ENCODE measurements around the gene CEP290. TPM values are rescaled to one million over a fixed set of nuclear protein-coding genes. Genes with fewer than 3 reads are reported as not detected.
"Not testable (repeated sequence)": the region's sequence is repeated elsewhere in the genome, so short reads cannot be mapped to it uniquely, and the experiment has no call there.

Gene CEP290
- total RNA-seq, 1 experiment from 2014 or later, result 17.5 TPM

DNA sequence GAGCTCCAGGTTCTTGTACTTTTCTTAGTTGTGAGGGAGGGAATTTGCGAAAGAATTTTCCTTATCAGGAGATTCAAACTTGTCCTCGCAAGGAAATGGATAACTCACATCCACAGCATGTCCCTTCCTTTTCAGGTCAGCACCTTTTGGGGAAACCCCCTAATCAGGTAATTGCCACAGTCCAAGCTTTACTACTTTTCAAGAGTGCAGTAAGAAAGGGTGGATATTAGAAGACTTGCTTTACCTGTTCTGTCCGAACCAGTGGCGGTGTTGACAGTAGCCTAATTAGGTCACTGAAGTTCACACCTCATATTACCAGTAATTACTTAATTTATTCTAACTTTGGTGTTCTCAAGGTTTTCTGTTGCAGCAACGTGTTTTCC, 106.0 kb downstream of the CEP290 start:
- DNase-seq, result no peak
- Histone ChIP-seq H3K27me3 (no peaks in the 10 kb centered on the region), H3K9me3 (replicated peaks) (no peaks in the 10 kb centered on the region), H3K27ac (peak overlapping the region; percentile 83), H3K4me1 (peaks cover 12% of the 10 kb centered on the region), H3K4me3 (peak overlapping the region; percentile 80), H3K36me3 (peaks cover 8% of the 10 kb centered on the region)

DNA sequence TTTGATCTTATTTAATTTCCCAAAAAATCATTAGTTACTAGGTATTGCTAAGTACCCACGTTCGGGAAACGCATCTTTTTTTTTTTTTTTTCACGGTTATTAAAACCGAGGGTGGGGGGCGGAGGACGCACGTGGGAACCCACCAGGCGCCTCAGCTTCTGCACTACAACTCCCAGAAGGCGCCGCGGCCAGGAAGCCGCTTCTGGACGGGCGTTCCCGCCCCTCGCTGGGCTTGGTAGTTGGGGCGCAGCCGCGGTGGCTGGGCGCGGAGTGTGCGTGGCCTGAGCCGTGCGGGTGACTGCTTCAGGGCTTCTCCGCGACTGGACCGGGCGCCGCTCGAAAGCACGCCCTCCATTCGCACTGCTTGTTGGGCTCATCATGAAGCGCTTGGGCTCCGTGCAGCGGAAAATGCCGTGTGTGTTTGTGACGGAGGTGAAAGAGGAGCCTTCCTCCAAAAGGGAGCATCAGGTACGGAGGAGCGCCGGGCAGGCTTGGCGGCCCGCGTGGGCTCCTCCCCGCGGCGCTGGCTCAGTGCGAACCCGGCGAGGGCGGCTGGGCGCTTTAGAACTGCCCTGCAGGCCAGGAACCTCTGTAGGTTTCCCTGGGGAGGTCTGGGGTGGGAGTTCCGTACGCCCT, 106.5 kb downstream of the CEP290 start:
- Histone ChIP-seq H3K9me3 (replicated peaks) (no peaks in the 10 kb centered on the region), H3K36me3 (peaks cover 7% of the 10 kb centered on the region), H3K27me3 (no peaks in the 10 kb centered on the region), H3K4me1 (peaks cover 12% of the 10 kb centered on the region), H3K27ac (peak overlapping the region; percentile 83), H3K4me3 (peak overlapping the region; percentile 80)
- peak; percentile 91 to 93 for DNase-seq

GRCh38 chr12:88031161-88031560, 110.7 kb downstream of the CEP290 start:
- not testable (repeated sequence) for H3K27me3 ChIP-seq; H3K4me3 ChIP-seq; H3K36me3 ChIP-seq; H3K9me3 ChIP-seq (replicated peaks); H3K27ac ChIP-seq; H3K4me1 ChIP-seq; DNase-seq

DNA sequence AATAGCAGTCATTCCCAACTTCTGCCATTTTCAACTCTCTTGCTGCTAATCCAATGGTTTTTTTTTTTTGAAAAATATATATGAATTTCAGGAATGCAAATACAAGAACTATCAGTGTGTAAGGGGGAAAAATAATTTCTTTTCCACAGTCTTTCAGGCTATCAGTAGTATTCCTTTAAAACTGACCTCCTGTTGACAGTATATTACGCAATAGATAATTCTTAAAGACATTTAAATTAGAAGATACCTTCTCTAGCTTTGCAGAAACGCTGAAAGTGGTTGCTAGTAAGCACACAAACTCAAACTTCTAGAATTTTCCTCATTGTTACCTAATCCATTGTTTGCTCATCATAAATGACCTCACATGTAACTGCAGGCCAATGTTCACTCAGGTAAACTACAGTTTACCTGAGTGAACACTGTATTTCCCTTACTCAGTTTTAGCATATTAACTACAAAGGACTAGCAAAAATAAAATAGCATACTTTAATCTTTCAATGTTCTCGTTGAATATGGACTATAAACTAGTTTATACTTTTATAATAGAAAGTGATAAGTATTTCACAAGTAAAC, 112.7 kb downstream of the CEP290 start, which contains the start of gene C12orf50:
C12orf50 (minus strand) TSS at position 309 of the 573 bp plus-strand sequence. CDS start 2,439 bp downstream, outside the sequence.
- Histone ChIP-seq H3K9me3 (replicated peaks) (no peaks in the 10 kb centered on the region), H3K27me3 (no peaks in the 10 kb centered on the region), H3K4me1 (no peaks in the 10 kb centered on the region), H3K36me3 (no peaks in the 10 kb centered on the region), H3K4me3 (no peak within 1 kb of the TSS), H3K27ac (no peak within 1 kb of the TSS)
- no peak for DNase-seq

GRCh38 chr12:88026196-88026595, 115.7 kb downstream of the CEP290 start:
- Histone ChIP-seq H3K36me3 (no peaks in the 10 kb centered on the region), H3K4me3 (no peak overlapping the region), H3K27me3 (no peaks in the 10 kb centered on the region), H3K27ac (no peak overlapping the region), H3K4me1 (no peaks in the 10 kb centered on the region), H3K9me3 (replicated peaks) (no peaks in the 10 kb centered on the region)
- DNase-seq, result no peak

DNA sequence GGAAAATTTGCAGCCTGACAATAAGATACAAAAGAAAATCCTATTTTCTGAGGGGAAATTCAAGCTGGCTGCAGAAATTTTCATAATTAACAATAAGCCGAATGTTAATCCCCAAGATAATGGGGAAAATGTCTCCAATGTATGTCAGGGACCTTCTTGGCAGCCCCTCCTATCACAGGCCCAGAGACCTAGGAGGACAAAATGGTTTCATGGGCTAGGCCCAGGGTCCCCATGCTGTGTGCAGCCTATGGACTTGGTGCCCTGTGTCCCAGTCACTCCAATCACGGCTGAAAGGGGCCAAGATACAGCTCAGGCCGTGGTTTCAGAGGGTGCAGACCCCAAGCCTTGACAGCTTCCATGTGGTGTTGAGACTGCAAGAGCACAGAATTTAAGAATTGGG, 123.9 kb downstream of the CEP290 start:
- H3K27ac ChIP-seq, result no peak overlapping the region
- no peaks in the 10 kb centered on the region for H3K36me3 ChIP-seq
- no peaks in the 10 kb centered on the region for H3K27me3 ChIP-seq
- H3K9me3 ChIP-seq (replicated peaks), result no peaks in the 10 kb centered on the region; the same call in 1 of the 2 replicates
- DNase-seq, result no peak
- H3K4me3 ChIP-seq, result no peak overlapping the region
- H3K4me1 ChIP-seq, result no peaks in the 10 kb centered on the region

- H3K36me3 ChIP-seq, result no peaks in the 10 kb centered on the region
Observed at GRCh38 chr12:88015825-88016224, 126.1 kb downstream of the CEP290 start.

DNA sequence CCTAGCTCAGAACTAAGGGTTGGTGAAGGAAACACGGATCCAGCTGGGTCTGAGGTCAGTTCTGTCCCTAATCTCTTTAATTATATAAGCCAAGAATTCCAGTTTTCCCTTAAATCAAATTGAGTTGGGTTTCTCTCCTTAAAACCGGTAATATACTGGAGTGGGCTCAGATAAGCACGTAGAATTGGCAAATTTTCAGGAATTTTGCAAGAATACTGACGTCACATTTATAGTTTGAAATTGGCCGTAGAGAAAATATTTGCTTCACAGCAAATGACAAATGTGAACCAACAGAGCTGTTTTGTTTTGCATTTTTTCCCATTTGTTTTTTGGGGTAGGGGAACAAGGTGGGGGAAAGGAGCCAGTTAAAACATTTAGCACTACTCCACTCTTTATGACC, 130.1 kb downstream of the CEP290 start:
- H3K27ac ChIP-seq, result no peak overlapping the region
- no peak overlapping the region for H3K4me3 ChIP-seq
- H3K4me1 ChIP-seq, result no peaks in the 10 kb centered on the region
- no peak for DNase-seq
- H3K27me3 ChIP-seq, result no peaks in the 10 kb centered on the region
- H3K36me3 ChIP-seq, result no peaks in the 10 kb centered on the region
- H3K9me3 ChIP-seq (replicated peaks), result no peaks in the 10 kb centered on the region

More at GRCh38 chr12:88015825-88016224, 126.1 kb downstream of the CEP290 start:
- no peaks in the 10 kb centered on the region; the same call in 1 of the 2 replicates for H3K9me3 ChIP-seq (replicated peaks)
- no peaks in the 10 kb centered on the region for H3K4me1 ChIP-seq
- H3K27me3 ChIP-seq, result no peaks in the 10 kb centered on the region
- no peak overlapping the region for H3K27ac ChIP-seq
- no peak for DNase-seq
- H3K4me3 ChIP-seq, result no peak overlapping the region

DNA sequence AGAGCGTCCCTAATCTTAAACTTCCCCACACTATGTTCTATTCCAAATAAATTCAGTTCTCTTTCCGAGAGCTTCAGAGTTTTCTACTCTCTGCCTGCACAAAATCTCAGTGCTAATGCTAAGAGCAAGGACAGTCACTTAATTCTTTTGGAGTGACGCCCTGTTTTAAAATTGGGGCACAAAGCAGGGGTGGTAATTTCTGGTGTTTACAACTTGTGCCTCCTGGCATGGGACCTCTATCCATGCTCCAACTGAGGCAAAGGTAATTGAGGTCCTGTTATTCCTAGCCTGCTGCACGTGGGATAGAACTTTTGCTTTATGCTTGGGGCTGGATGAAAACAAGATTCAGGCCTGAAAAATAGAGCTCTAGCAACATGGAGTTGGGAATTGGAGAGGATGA, 135.5 kb downstream of the CEP290 start:
- no peaks in the 10 kb centered on the region for H3K27me3 ChIP-seq
- no peak overlapping the region for H3K27ac ChIP-seq
- H3K36me3 ChIP-seq, result no peaks in the 10 kb centered on the region
- H3K4me3 ChIP-seq, result no peak overlapping the region
- H3K9me3 ChIP-seq (replicated peaks), result no peaks in the 10 kb centered on the region
- DNase-seq, result no peak
- no peaks in the 10 kb centered on the region for H3K4me1 ChIP-seq

- no peak overlapping the region for H3K4me3 ChIP-seq
- no peak overlapping the region for H3K27ac ChIP-seq
- no peak for DNase-seq
- H3K4me1 ChIP-seq, result no peaks in the 10 kb centered on the region
- no peaks in the 10 kb centered on the region for H3K36me3 ChIP-seq
- H3K9me3 ChIP-seq (replicated peaks), result no peaks in the 10 kb centered on the region
- H3K27me3 ChIP-seq, result no peaks in the 10 kb centered on the region
Observed at GRCh38 chr12:88001327-88001726, 140.6 kb downstream of the CEP290 start.

Other genes with a start within 250 kb of the CEP290 start
- 0.28 TPM in 1 of 2 replicates, not detected in the other for gene C12orf50, start 112.7 kb downstream of the CEP290 start, total RNA-seq (2014; rRNA removed; shearing (Covaris generic))
- 44.7 and 52.7 TPM in 2 replicates for gene TMTC3, start 219 bp upstream of the CEP290 start, total RNA-seq (2014; rRNA removed; shearing (Covaris generic))

All from SJCRH30 (cell line).